Activated T-cell treated with anti-CD3 and anti-CD28 coated beads for 4 hours (primary cell): Measurements from ENCODE around the gene RABGEF1.
A peak's percentile ranks its signal among the peaks of the same experiment; 100 is the strongest.
"Not testable (repeated sequence)": the region's sequence is repeated elsewhere in the genome, so short reads cannot be mapped to it uniquely, and the experiment has no call there.

ENCODE experiments used
- DNase-seq: peaks from one replicate; pipeline ENCODE4 v3.0.0-alpha.2; 2020

Gene RABGEF1

GRCh38 chr7:66735850-66736249 lies 4.7 kb upstream of the RABGEF1 start:
- DNase-seq = no peak

- DNase-seq = no peak
Measured at GRCh38 chr7:66736892-66737291, 3.6 kb upstream of the RABGEF1 start.

GRCh38 chr7:66737667-66738066 lies 2.9 kb upstream of the RABGEF1 start:
- DNase-seq = no peak

- DNase-seq = no peak
Measured at GRCh38 chr7:66739477-66739876, 1.1 kb upstream of the RABGEF1 start.

DNA sequence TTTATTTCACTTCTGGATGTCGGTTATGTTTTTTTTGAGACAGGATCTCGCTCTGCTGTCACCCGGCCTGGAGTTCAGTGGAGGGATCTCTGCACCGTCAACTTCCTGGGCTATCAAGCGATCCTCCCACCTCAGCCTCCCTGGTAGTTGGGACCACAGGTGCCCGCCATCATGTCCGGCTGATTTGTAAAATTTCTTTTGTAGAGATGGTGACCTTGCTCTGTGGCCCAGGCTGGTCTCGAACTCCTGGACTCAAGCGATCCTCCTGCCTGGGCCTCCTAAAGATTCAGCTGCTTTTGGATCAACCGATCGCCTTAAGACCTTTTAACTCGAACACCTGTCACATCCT lies 606 bp upstream of the RABGEF1 start:
- no peak for DNase-seq

GRCh38 chr7:66740980-66741709 lies 612 bp downstream of the RABGEF1 start:
- DNase-seq = peak; percentile 14

- no peak for DNase-seq
Measured at GRCh38 chr7:66741710-66742049, 1.1 kb downstream of the RABGEF1 start.

GRCh38 chr7:66742298-66742697 lies 1.8 kb downstream of the RABGEF1 start:
- not testable (repeated sequence) for DNase-seq

DNA sequence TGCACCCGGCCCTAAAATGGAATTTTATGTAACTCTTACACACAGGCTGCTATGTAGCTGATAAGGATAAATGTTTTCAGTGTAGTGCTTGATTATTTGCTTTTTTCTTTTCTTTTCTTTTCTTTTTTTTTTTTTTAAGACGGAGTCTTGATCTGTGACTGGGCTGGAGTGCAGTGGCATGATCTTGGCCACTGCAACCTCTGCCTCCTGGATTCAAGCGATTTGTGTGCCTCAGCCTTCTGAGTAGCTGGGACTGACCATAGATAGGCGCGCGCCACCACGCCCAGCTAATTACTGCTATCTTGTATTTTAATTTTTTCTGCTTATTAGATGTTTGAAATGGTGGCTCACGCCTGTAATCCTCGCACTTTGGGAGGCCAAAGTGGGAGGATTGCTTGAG lies 3.4 kb downstream of the RABGEF1 start:
- DNase-seq = no peak

DNA sequence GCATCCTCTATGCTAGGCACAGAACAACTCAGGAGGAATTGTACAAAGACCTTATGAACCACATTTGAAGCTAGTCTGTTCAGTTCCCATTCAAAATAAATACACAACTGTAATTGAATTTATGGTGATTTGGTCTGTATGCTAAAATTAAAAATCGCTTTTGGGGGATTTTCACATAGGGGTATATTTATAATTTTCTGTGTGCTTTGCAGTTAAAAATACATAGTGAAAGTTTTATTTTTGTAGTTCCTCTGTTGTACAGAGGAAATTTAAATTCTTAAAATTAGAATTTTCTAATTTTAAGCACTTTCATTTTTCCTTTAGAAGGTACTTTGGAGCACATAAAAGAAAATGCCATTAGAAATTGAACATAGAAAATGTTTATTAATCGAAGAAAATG lies 6.9 kb downstream of the RABGEF1 start:
- no peak for DNase-seq

DNA sequence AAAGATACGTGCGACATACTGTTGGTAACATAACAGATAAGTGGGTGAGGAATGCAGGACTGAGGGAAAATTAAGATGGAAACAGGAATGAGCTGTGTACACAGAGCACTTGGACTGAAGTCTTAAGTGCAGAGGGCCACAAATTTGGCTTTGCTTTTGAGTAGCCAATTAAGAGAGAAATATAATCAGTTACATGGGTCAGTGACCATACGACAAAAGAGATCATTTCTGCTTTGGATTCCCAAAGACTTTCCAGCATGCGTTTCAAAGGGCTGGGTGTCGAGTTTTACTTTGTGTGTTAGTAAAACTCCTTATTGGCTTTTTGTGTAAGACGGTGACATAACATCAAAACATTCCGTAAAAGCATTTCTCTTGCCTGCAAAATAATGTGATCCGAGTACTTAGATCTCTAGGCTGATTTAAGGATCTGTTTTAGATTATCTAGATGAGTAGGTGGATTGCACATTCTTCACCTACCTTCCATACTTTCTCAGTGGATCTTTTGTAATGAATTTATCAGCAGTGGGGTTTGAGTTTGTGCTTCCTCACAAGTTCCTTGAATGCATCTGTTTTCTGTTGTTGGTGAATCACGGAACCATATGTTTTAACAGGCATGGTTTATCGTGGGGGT lies 7.5 kb downstream of the RABGEF1 start:
- DNase-seq = no peak

DNA sequence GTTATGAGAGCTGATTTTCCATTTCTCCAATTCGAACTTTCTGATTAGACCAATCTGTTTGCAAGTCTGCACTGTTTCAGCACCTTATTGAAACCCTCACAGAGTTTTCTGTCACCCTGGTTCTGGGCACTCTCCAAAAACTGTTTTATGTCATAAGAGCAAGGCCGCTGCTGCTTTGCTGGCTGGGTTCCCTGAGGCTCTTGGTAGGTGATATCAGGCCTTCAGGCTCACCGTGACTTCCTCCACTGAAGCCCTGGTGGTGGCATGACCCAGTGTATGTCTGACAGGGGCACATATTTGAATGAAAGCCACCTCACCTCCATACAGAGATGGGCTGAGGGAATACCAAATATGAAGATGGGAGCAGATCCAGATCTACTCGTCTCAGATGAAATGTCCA lies 8.3 kb downstream of the RABGEF1 start:
- no peak for DNase-seq

GRCh38 chr7:66751945-66752344 lies 11.4 kb downstream of the RABGEF1 start:
- DNase-seq = no peak

DNA sequence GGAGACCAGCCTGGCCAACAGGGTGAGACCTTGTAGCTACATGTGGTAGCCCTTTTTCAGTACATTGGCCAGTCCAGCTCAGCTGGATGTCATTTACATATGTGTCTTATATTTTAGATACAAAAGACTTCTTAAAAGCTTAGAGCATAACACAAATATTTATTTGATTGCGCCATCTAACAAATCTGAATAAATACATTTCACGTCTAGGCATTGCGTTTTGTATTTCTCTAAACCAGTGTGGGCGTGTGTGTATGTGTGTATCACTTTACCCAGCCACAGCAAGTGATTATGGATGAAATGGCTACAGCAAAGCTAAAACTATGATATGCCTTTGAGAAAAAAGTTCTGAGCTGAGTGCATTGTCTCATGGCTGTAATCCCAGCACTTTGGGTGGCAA lies 14.0 kb downstream of the RABGEF1 start:
- DNase-seq = no peak

DNA sequence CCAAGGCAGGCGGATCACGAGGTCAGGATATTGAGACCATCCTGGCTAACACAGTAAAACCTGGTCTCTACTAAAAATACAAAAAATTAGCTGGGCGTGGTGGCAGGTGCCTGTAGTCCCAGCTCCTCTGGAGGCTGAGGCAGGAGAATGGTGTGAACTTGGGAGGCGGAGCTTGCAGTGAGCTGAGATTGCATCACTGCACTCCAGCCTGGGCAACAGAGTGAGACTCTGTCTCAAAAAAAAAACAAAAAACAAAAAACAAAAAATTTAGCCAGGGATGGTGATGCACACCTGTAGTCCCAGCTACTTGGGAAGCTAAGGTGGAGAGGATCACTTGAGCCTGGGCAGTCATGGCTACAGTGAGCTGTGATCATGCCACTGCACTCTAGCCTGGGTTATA lies 14.5 kb downstream of the RABGEF1 start:
- DNase-seq = not testable (repeated sequence)

- DNase-seq = not testable (repeated sequence)
Measured at GRCh38 chr7:66756227-66756626, 15.7 kb downstream of the RABGEF1 start.

- DNase-seq = no peak
Measured at GRCh38 chr7:66756889-66757288, 16.4 kb downstream of the RABGEF1 start.

- DNase-seq = no peak
Measured at GRCh38 chr7:66757939-66758338, 17.4 kb downstream of the RABGEF1 start.

GRCh38 chr7:66758950-66759628 lies 18.6 kb downstream of the RABGEF1 start:
- no peak for DNase-seq

DNA sequence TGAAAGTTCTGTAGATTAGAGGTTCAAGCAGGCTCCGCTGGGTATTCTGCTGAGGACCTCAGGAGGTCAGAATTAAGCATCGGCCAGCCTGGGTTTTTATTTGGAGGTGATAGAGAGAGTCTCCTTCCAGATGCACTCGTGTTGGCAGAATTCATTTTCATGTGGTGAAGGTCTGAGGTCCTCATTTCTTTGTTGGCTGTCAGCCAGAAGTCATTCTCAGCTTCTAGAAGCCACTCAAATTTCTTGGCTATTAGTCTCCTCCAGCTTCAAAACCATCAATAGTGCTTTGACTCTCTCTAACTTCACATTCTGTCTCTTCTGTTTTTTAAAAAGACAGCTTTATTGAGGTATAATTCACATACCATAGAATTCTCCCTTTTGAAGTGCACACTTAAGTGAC lies 22.6 kb downstream of the RABGEF1 start:
- not testable (repeated sequence) for DNase-seq

- not testable (repeated sequence) for DNase-seq
Measured at GRCh38 chr7:66763633-66764355, 23.3 kb downstream of the RABGEF1 start.

GRCh38 chr7:66764905-66765304 lies 24.4 kb downstream of the RABGEF1 start:
- not testable (repeated sequence) for DNase-seq

DNA sequence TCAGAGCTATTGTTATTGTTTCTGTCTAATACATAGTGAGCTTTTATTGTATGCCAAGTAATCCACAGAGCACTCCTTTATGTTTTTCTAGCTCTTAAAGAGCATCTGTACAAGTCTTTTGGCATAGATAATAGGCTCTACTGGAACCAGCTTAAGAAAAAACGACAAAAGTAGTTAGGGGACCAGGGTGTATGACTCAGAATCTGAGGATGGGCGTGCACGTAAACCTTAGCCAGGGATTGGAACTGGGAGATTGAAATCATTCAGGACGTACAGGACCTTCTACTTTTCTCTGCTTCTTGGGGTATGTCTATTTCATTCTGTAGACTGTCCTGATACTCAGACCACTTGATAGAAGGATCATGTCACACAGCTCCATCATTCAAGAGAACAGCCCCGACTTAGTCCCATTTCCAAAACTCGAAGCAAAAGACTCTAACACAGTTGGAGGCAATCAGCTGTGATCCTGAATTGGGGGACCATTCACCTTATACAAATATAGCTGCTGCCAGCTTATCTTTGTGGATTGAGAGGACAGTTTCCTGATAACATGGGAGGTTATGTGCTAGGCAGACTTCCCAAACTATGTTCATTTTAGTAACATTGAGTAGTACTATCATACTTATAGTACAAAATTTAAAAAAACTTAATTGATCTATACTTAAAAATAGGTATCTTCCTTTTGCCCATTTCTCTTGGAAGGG lies 24.9 kb downstream of the RABGEF1 start:
- DNase-seq = not testable (repeated sequence)
